Measurements from ENCODE around the gene CFAP65. TPM values are rescaled to one million over a fixed set of nuclear protein-coding genes. Genes with fewer than 3 reads are reported as not detected.

CFAP65 gene
- total and polyA plus RNA-seq, 9 of the 15 experiments (the other 6 are each of a cell fraction or from before 2014, with no cell fraction given), result not detected

DNA sequence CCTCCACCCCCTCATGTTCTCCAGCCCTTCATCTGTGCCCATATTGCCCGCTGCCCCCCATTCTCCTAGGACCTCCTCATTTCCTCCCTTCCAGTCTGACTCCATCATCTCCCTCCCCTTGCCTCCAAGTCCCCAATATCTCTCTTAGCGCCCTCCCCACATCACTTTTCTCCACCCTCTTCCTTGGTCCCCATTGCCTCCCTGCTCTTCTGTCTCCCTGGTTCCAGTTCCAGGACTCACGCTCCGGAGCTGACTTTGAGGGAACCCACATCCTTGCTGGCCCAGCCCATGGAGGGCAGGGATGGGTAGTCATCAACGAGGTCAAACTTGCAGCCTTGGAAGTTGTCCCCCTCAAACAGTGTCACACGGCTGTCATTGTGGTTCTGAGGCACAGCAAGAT is 50.7 kb downstream of the CFAP65 start (continued):
- TF ChIP-seq BRD4 (IDR thresholded peaks at IDR 0.05) (no peak), ZNF212 (CRISPR knock-in tag; IDR thresholded peaks at IDR 0.05) (no peak), ZNF77 (CRISPR knock-in tag; IDR thresholded peaks at IDR 0.05) (no peak)
- TF ChIP-seq, protein P1, sequence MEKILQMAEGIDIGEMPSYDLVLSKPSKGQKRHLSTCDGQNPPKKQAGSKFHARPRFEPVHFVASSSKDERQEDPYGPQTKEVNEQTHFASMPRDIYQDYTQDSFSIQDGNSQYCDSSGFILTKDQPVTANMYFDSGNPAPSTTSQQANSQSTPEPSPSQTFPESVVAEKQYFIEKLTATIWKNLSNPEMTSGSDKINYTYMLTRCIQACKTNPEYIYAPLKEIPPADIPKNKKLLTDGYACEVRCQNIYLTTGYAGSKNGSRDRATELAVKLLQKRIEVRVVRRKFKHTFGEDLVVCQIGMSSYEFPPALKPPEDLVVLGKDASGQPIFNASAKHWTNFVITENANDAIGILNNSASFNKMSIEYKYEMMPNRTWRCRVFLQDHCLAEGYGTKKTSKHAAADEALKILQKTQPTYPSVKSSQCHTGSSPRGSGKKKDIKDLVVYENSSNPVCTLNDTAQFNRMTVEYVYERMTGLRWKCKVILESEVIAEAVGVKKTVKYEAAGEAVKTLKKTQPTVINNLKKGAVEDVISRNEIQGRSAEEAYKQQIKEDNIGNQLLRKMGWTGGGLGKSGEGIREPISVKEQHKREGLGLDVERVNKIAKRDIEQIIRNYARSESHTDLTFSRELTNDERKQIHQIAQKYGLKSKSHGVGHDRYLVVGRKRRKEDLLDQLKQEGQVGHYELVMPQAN (IDR thresholded peaks at IDR 0.05; ENCODE audit: borderline replicate concordance), result no peak

- FAIRE-seq (no peak), ATAC-seq (no peak), DNase-seq (ENCODE audit: extremely low read depth in 1 of 4, low spot score in 3 of 4) (no peak)
- Histone ChIP-seq H3K4me2 (ENCODE audit: insufficient read depth, low read length) (no peak overlapping the region), H3K4me1 (replicated peaks in 1 of 2; ENCODE audit: control insufficient read depth in 2 of 2, insufficient read depth in 2 of 2, low read length in 2 of 2) (peaks cover 5 to 25% of the 10 kb centered on the region in 2 experiments; a peak in 2 of 5 replicates), H3K36me3 (ENCODE audit: control insufficient read depth, insufficient read depth, low read length) (no peaks in the 10 kb centered on the region), H2AFZ (ENCODE audit: low read depth, low read length) (no peak overlapping the region), H3K4me3 (no peak overlapping the region), H3K27ac (ENCODE audit: extremely low read depth, low read depth, low read length) (no peak overlapping the region), H4K20me1 (replicated peaks; ENCODE audit: control insufficient read depth, insufficient read depth, low read length) (no peaks in the 10 kb centered on the region), H3K27me3 (ENCODE audit: control insufficient read depth in 2 of 2, insufficient read depth in 2 of 2, low read length in 2 of 2) (peaks cover 0 to 38% of the 10 kb centered on the region in 2 experiments; a peak in 3 of 5 replicates), H3K9ac (ENCODE audit: insufficient read depth in 1 of 2, low read depth in 2 of 2, low read length in 2 of 2) (no peak overlapping the region), H3K79me2 (ENCODE audit: control insufficient read depth, insufficient read depth, low read length) (no peaks in the 10 kb centered on the region), H3K9me3 (replicated peaks; ENCODE audit: control insufficient read depth, insufficient read depth, low read depth, low read length) (no peaks in the 10 kb centered on the region), H3K9me1 (ENCODE audit: control insufficient read depth, insufficient read depth, low read length) (no peaks in the 10 kb centered on the region)
- no peak for TF ChIP-seq ZNF780A (CRISPR knock-in tag; IDR thresholded peaks at IDR 0.05)
- TF ChIP-seq, protein P2, sequence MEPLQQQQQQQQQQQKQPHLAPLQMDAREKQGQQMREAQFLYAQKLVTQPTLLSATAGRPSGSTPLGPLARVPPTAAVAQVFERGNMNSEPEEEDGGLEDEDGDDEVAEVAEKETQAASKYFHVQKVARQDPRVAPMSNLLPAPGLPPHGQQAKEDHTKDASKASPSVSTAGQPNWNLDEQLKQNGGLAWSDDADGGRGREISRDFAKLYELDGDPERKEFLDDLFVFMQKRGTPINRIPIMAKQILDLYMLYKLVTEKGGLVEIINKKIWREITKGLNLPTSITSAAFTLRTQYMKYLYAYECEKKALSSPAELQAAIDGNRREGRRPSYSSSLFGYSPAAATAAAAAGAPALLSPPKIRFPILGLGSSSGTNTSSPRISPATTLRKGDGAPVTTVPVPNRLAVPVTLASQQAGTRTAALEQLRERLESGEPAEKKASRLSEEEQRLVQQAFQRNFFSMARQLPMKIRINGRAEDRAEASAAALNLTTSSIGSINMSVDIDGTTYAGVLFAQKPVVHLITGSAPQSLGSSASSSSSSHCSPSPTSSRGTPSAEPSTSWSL (CRISPR knock-in tag; IDR thresholded peaks at IDR 0.05; ENCODE audit: borderline replicate concordance), result no peak
- no peak for TF ChIP-seq CEBPG (CRISPR knock-in tag; IDR thresholded peaks at IDR 0.05)
- no peak for TF ChIP-seq CEBPG (tag; conservative IDR thresholded peaks at IDR 0.05 in 1 of 2, IDR thresholded peaks at IDR 0.05 in 1 of 2)
- TF ChIP-seq MBD2 (IDR thresholded peaks at IDR 0.05; ENCODE audit: borderline replicate concordance, low read depth), result no peak
- TF ChIP-seq ETV5 (CRISPR knock-in tag; IDR thresholded peaks at IDR 0.05; ENCODE audit: low read depth), result no peak
- TF ChIP-seq NRF1 (conservative IDR thresholded peaks at IDR 0.05 in 1 of 2, IDR thresholded peaks at IDR 0.05 in 1 of 2), result no peak
- TF ChIP-seq, protein P3, sequence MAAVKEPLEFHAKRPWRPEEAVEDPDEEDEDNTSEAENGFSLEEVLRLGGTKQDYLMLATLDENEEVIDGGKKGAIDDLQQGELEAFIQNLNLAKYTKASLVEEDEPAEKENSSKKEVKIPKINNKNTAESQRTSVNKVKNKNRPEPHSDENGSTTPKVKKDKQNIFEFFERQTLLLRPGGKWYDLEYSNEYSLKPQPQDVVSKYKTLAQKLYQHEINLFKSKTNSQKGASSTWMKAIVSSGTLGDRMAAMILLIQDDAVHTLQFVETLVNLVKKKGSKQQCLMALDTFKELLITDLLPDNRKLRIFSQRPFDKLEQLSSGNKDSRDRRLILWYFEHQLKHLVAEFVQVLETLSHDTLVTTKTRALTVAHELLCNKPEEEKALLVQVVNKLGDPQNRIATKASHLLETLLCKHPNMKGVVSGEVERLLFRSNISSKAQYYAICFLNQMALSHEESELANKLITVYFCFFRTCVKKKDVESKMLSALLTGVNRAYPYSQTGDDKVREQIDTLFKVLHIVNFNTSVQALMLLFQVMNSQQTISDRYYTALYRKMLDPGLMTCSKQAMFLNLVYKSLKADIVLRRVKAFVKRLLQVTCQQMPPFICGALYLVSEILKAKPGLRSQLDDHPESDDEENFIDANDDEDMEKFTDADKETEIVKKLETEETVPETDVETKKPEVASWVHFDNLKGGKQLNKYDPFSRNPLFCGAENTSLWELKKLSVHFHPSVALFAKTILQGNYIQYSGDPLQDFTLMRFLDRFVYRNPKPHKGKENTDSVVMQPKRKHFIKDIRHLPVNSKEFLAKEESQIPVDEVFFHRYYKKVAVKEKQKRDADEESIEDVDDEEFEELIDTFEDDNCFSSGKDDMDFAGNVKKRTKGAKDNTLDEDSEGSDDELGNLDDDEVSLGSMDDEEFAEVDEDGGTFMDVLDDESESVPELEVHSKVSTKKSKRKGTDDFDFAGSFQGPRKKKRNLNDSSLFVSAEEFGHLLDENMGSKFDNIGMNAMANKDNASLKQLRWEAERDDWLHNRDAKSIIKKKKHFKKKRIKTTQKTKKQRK (IDR thresholded peaks at IDR 0.05; ENCODE audit: borderline replicate concordance, low read depth, low read length), result no peak
- TF ChIP-seq SAFB2 (IDR thresholded peaks at IDR 0.05; ENCODE audit: borderline replicate concordance, low read depth, low read length, severe bottlenecking), result no peak
- ChIA-PET CTCF (ENCODE audit: low intra/inter-chr PET ratio) (no interaction called here), POLR2A (interaction anchor here (0.6 kb wide), 1 partner anchor 756 kb away, joined by 3 read pairs; no protein-coding TSS in a partner anchor)
- 0% methylated on average over 3 of the region's 9 CpGs for WGBS (ENCODE audit: insufficient coverage, low coverage, missing lambda C conversion rate)
- intact Hi-C loops (cut with micrococcal nuclease), result loop anchor here (5.0 kb wide), 1 partner anchor 67 kb away; no protein-coding TSS in a partner anchor
- in situ Hi-C loops (cut with MboI), result no loop called here
- BruUV-seq (replicated peaks), result no TSS peak
Observed at GRCh38 chr2:218990052-218990451, 51.3 kb downstream of the CFAP65 start.

All from K562 (cell line).